Spinal cord (tissue), 10 donors: ENCODE results near the gene PLEKHM2. TPM values are rescaled to one million over a fixed set of nuclear protein-coding genes. Genes with fewer than 3 reads are reported as not detected.

Source experiments
- DNase-seq, 6 donors: peaks; one replicate each; pipeline versions ENCODE4 v3.0.0 to v3.0.0-alpha.2; 2013 to 2015; ENCODE audit warnings: low spot score in 6 of 6, low read depth in 4 of 6
- H3K27ac ChIP-seq: one replicate; pipeline ENCODE4 v1.5.1; 2013; ENCODE audit warnings: low read depth, low read length, control low read depth
- H3K27me3 ChIP-seq: one replicate; pipeline ENCODE4 v1.6.1; 2013; ENCODE audit warnings: low read length; ENCODE audit not compliant: control insufficient read depth, insufficient read depth
- H3K36me3 ChIP-seq: one replicate; pipeline ENCODE4 v1.6.1; 2013; ENCODE audit warnings: low read length; ENCODE audit not compliant: control insufficient read depth, insufficient read depth
- H3K4me1 ChIP-seq: one replicate; pipeline ENCODE4 v1.6.1; 2013; ENCODE audit warnings: low read length; ENCODE audit not compliant: control insufficient read depth, insufficient read depth
- H3K4me3 ChIP-seq: one replicate; pipeline ENCODE4 v1.5.1; 2013; ENCODE audit warnings: low read depth, low read length, control low read depth
- H3K9me3 ChIP-seq: one replicate; pipeline ENCODE4 v1.6.1; 2013; ENCODE audit warnings: low read length; ENCODE audit not compliant: control insufficient read depth, insufficient read depth
- WGBS: methylation state at CpG from one replicate; pipeline ENCODE4 v1.1.5; 2013; ENCODE audit warnings: missing lambda C conversion rate; ENCODE audit not compliant: insufficient coverage; 5-methylcytosine and 5-hydroxymethylcytosine counted together
- polyA plus RNA-seq, 2 donors: library from polyadenylated mRNA; unstranded; fragments of 120-200 nt; gene quantifications; one replicate each; pipeline ENCODE4 v1.2.1, GENCODE V29; 2013; ENCODE audit not compliant: insufficient read length in 2 of 2
- total RNA-seq, 2 donors: library from RNA; depleted of rRNA in 1 of 2; stranded (reverse); fragments of 120-200 nt in 1 of 2; fragments of >200 nt in 1 of 2; gene quantifications; one replicate each; pipeline versions ENCODE4 v1.2.3 to v1.2.4, GENCODE V29; 2013 to 2014
- donor health status: healthy.

Gene PLEKHM2
- total and polyA plus RNA-seq, 4 donors: 27.5 to 66.8 (median 51.1) TPM

DNA sequence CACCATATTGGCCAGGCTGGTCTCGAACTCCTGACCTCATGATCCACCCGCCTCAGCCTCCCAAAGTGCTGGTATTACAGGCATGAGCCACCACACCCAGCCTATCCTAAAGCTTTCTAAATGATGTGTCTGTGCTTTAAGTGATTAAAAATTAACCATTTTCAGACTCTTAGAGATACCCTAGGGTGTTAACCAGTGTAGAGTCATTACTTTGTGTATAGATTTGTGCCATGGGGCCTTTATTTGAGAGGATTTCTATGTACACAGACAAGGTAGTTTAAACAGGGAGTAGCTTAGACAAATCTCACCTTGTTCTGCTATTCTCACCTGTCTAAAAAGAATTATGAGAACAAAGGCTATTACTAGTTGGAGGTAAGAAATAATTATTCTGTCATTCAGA lies 12.7 kb upstream of the PLEKHM2 start:
- no peaks in the 10 kb centered on the region for H3K9me3 ChIP-seq
- H3K36me3 ChIP-seq: no peaks in the 10 kb centered on the region
- H3K27me3 ChIP-seq: no peaks in the 10 kb centered on the region
- H3K4me3 ChIP-seq: no peak overlapping the region
- WGBS: no CpG with 5 or more reads among the region's 2 CpGs
- H3K4me1 ChIP-seq: no peaks in the 10 kb centered on the region
- no peak for DNase-seq
- no peak overlapping the region for H3K27ac ChIP-seq

- Histone ChIP-seq H3K4me3 (no peak overlapping the region), H3K36me3 (no peaks in the 10 kb centered on the region), H3K4me1 (no peaks in the 10 kb centered on the region), H3K9me3 (no peaks in the 10 kb centered on the region), H3K27ac (no peak overlapping the region), H3K27me3 (no peaks in the 10 kb centered on the region)
- 97% methylated on average over 5 of the region's 12 CpGs for WGBS
- no peak for DNase-seq
These were observed 9.5 kb upstream of the PLEKHM2 start for GRCh38 chr1:15674386-15675159.

GRCh38 chr1:15676010-15676409 lies 8.1 kb upstream of the PLEKHM2 start:
- no peak overlapping the region for H3K4me3 ChIP-seq
- no peaks in the 10 kb centered on the region for H3K9me3 ChIP-seq
- H3K4me1 ChIP-seq: no peaks in the 10 kb centered on the region
- H3K27ac ChIP-seq: no peak overlapping the region
- H3K36me3 ChIP-seq: no peaks in the 10 kb centered on the region
- no peaks in the 10 kb centered on the region for H3K27me3 ChIP-seq
- no peak for DNase-seq
- WGBS: 92% methylated on average over 2 of the region's 2 CpGs

- Histone ChIP-seq H3K4me3 (no peak overlapping the region), H3K36me3 (no peaks in the 10 kb centered on the region), H3K4me1 (no peaks in the 10 kb centered on the region), H3K9me3 (no peaks in the 10 kb centered on the region), H3K27ac (no peak overlapping the region), H3K27me3 (no peaks in the 10 kb centered on the region)
- DNase-seq: no peak
- 89% methylated on average over 5 of the region's 6 CpGs for WGBS
These were observed 7.1 kb upstream of the PLEKHM2 start for GRCh38 chr1:15676688-15677661.

GRCh38 chr1:15678578-15678977 lies 5.5 kb upstream of the PLEKHM2 start:
- Histone ChIP-seq H3K4me1 (peaks cover 7% of the 10 kb centered on the region), H3K9me3 (no peaks in the 10 kb centered on the region), H3K27me3 (no peaks in the 10 kb centered on the region), H3K36me3 (no peaks in the 10 kb centered on the region), H3K27ac (no peak overlapping the region), H3K4me3 (no peak overlapping the region)
- no peak for DNase-seq
- 80% methylated on average over 1 of the region's 1 CpG for WGBS

- Histone ChIP-seq H3K4me1 (peaks cover 15% of the 10 kb centered on the region), H3K27ac (no peak overlapping the region), H3K4me3 (no peak overlapping the region), H3K27me3 (no peaks in the 10 kb centered on the region), H3K9me3 (no peaks in the 10 kb centered on the region), H3K36me3 (no peaks in the 10 kb centered on the region)
- WGBS: 92% methylated on average over 7 of the region's 11 CpGs
- no peak for DNase-seq
These were observed 4.0 kb upstream of the PLEKHM2 start for GRCh38 chr1:15680131-15680530.

DNA sequence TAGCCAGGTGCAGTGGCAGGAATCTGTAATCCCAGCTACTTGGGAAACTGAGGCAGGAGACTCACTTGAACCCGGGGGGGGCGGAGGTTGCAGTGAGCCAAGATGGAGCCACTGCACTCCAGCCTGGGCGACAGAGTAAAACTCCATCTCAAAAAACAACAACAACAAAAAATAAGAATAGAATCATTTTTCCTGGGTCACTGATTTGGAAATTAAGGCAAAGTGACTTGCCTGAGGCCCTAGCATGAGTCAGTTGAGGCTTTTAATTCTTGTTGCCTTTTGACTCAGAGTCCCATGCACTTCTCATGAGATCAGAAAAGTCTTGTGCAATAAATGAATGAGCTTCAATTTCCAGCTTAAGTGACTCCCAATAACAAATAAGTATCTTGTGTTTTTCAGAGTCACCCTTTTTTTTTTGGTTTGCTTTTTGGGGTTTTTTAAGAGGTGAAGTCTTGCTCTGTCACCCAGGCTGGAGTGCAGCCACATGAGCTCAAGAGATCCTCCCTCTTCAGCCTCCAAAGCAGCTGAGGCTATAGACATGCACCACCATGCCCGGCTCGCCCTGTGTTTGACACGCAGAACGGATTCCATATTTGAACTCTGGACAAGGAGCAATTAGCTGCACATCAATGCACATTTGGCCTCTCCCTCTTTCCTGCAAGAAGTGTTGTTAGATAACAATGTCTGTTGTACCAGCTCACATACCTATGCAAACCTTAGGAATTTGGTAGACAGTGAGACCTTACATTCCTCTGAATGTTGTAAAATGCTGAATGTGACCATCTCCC lies 3.4 kb upstream of the PLEKHM2 start:
- WGBS: 84% methylated on average over 5 of the region's 7 CpGs
- DNase-seq: no peak
- Histone ChIP-seq H3K36me3 (no peaks in the 10 kb centered on the region), H3K27me3 (no peaks in the 10 kb centered on the region), H3K27ac (no peak overlapping the region), H3K4me3 (no peak overlapping the region), H3K4me1 (peaks cover 15% of the 10 kb centered on the region), H3K9me3 (no peaks in the 10 kb centered on the region)

DNA sequence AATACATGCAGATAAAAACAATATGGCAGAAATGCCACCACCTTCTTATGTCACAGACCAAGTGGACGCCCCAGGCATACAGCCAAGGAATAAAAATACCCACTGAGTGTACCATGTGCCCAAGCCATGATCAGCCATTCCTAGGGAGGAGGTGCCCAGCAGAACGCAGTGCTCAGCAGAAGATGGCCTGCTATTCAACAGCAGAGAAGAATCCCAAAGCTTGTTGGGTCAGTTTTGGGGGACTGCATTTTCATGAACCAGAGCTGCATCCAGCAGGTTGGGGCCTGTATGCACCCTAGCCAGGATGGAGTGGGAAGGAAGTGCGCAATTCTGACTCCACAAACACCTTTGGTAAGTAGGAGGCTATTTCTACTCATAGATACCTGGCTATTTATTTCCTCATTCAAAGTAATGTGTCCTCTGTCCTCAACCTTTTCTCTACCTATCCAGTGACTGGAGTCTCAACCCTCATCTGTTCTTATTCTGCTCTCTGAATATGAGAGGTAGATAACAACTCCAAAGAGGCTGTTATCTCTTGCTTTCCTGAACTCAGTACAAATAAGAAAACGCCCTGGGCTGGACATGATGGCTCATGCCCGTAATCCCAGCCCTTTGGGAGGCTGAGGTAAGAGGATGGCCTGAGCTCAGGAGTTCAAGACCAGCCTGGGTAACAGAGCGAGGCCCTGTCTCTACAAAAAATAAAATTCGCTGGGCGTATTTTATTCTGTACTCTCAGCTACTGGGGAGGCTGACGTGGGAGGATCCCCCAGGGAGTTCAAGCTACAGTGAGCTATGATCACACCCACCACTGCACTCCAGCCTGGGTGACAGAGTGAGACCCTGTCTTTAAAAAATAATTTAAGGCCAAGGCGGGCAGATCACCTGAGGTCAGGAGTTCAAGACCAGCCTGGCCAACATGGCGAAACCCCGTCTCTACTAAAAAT lies 2.5 kb upstream of the PLEKHM2 start:
- DNase-seq: no peak
- no peak overlapping the region for H3K4me3 ChIP-seq
- no peaks in the 10 kb centered on the region for H3K36me3 ChIP-seq
- no peaks in the 10 kb centered on the region for H3K27me3 ChIP-seq
- H3K9me3 ChIP-seq: no peaks in the 10 kb centered on the region
- WGBS: 93% methylated on average over 8 of the region's 12 CpGs
- H3K27ac ChIP-seq: no peak overlapping the region
- H3K4me1 ChIP-seq: peaks cover 15% of the 10 kb centered on the region
